GM12891 (cell line): ENCODE results near the gene TRIO.

Source experiments
- POLR2A ChIP-seq: IDR thresholded peaks from 2 replicates; pipeline ENCODE4 v1.6.1; 2011; ENCODE audit warnings: low read depth, low read length, control low read depth
- POLR2AphosphoS5 ChIP-seq: IDR thresholded peaks from 2 replicates; pipeline ENCODE4 v1.6.1; 2011; ENCODE audit warnings: low read depth, low read length, control low read depth
- POU2F2 ChIP-seq: IDR thresholded peaks from 2 replicates; pipeline ENCODE4 v1.6.1; 2011; ENCODE audit warnings: low read depth, mild to moderate bottlenecking, control low read depth, low read length, moderate library complexity
- TAF1 ChIP-seq: IDR thresholded peaks from 2 replicates; pipeline ENCODE4 v1.6.1; 2011; ENCODE audit warnings: low read depth, low read length, control low read depth

- no peak for TF ChIP-seq POLR2A
- no peak for TF ChIP-seq POLR2AphosphoS5
- TF ChIP-seq TAF1, result no peak
- TF ChIP-seq POU2F2, result no peak
Observed at GRCh38 chr5:14309199-14309598, 166.1 kb downstream of the TRIO start.
